Eye (tissue), 1 donor: ENCODE measurements around the gene TBC1D5.

ENCODE experiments used
- DNase-seq: peaks from one replicate; pipeline ENCODE4 v3.0.0-alpha.2; 2015

TBC1D5 gene

DNA sequence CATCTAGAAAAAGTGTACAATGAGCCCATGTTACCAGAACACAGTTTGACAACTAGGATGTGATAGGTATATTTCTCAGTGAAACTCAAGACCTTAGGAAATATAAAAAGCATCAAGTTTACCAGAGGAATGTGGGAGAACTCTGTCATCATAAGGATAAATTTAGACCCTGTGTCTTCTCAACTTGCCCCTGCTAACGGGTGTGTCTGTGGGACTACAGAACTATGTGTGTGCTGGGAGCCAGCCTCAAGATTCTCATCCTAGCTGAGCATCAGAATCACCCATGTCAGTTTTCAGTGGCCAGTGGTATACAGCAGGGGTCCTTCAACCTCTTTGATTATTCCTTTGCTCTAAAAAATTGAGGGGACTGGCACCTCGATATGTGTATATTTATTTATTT lies 464.4 kb downstream of the TBC1D5 start:
- DNase-seq: no peak

DNA sequence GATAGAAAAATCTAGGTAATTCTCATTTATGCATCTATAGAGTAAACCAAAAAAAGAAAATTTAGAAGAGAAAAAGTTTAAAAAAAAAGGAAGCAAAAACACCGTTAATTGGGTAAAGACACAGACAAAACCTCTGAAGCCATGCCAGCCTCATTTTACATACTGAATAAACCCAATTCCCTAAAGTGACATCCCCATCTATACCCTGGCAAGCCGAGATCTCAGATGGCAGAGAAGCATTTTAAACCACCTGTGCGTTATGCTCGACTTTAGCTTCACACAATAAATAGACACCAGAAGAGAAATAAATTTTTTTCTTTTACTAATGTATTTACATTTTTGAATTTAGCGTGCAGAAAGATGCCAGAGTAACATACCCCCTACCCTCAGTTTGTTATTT lies 475.6 kb downstream of the TBC1D5 start:
- no peak for DNase-seq

DNA sequence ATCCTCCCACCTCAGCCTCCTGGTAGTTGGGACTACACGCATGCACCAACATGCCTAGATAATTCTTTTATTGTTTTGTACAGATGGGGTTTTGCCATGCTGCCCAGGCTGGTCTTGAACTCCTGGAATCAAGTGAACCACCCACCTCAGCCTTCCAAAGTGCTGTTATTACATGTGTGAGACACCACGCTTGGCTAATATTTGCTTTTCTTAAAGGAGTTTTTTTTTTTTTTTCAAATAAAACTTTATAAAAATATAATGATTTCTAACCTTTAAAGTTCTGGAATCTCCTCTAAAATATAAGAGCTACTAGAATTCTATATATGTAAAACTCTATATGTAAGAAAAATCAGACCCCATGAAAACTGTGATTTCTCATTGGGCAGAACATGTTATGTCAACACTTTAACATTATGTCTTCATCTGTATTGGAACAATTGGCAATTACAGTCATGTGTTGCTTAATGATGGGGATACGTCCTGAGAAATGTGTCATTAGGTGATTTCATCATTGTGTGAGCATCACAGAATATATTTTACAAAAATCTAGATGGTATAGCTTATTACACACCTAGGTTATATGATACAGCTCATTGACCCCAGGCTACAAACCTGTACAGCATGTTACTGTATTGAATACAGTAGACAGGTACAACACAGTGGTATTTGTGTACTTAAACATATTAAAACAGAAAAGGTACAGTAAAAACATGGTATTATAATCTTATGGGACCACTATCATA lies 480.6 kb downstream of the TBC1D5 start:
- no peak for DNase-seq

DNA sequence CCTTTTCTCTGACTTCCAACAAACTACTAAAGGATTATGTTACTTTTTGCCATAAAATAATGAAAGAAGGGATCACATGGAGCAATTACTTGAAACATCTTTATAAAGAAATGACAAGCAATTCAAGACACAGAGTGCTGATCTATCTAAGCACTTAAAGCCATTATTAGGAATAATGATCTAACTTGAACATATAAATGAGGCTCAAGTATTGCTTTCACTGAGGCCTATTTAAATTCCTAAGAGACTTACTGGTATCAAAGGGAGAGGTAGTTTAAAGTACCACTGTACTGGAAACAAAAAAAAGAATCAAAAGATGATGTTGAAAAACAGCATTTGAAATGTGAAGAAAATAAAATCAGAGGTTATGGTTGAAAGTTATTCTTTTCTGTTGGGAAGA lies 482.2 kb downstream of the TBC1D5 start:
- DNase-seq: no peak

DNA sequence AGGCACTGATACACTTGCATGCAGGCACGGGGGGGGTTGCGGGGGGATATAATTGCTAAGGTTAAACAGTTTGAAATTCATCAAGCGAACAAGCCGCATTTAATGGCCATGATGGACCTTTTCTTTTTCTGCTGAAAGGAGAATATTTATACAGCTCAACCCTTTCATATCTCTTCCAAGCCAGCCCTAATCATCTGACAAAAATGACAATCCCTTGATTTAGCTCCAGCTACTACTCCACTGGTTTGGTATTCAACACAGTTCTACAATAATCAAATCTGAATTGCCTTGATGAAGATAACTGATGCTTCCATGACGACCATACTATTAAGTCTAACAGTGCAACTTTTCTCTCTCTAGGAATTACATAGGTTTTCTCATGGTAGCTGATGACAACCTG lies 482.7 kb downstream of the TBC1D5 start:
- no peak for DNase-seq

DNA sequence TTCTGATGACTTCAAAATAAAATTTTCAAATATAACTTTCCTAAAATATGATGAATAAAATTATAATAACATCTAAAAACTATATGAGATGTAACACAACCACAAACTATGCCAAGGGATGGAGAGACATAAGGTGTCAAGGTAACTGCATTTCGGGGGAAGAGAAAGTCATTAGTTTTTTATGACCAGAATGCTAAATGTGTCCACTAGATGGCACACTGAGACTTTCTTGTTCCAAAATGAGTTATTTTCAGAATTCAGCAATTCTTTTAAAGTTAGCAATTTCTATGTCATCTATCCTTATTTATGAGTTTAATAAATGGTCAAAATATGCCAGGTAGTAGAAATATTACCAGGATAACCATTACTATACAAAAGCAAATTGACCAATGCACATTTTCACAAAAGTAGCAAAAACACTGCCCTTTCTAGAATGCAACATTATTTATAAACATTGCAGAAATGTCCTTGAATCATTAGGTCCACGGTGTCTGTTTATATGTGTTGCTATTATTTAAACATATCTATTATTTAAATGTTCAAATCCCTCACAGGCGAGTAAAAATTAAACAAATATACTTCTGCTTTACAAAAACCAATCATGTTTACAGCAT lies 483.5 kb downstream of the TBC1D5 start:
- peak; percentile 73 for DNase-seq

DNA sequence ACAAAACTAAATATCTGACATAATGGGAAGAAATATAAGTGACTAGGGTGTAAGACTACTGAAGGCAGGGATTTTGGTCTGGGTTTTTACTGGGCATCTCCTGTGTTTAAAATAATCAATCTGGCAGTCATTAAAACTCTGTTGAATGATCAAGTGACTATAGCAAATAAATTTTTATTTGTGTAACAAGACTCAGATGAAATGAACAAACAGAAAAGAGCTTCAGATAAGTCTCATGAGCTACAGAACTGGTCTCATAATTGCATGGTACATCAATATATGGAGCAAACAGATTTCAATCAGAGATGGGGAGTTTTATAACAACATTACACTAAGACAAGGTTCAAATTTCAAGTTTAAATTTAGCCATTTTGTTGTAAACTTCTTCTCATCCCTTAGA lies 485.2 kb downstream of the TBC1D5 start:
- no peak for DNase-seq

DNA sequence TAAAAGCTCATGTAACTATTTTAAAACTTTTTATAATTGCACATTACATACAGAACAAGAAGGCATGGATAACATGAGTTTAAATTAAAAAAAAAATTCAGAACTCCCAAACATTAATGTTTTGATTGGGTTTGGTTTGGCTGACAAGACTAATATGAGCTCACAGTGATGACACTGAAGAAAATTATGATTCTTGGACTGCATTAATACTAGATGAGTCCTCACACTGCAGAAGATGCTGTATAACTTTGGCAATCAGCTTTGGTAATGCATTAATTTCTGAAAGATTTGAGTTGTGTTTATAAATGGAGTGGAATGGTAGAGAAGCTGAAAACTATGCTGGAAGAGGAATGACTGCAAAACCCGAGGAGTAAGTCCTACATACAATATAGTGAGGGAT lies 498.8 kb downstream of the TBC1D5 start:
- DNase-seq: no peak

DNA sequence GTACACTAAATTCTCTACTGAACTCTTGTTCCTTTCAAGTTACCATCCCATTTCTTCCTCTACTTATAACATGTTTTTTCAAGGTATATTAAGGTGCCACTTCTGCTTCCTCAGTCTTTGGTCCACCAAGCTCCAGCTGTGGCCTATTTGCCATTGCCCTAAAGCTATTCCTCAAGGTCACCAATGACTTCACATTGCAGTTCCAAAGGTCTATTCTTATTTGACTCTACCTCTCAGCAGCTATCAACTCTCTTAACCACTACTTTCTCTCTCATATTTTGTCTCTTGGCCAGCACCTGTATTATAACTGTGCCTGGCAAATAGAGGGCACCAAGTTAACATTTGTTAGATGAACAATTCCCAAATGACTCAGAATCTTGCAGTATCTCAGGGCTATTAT lies 503.0 kb downstream of the TBC1D5 start:
- no peak for DNase-seq

DNA sequence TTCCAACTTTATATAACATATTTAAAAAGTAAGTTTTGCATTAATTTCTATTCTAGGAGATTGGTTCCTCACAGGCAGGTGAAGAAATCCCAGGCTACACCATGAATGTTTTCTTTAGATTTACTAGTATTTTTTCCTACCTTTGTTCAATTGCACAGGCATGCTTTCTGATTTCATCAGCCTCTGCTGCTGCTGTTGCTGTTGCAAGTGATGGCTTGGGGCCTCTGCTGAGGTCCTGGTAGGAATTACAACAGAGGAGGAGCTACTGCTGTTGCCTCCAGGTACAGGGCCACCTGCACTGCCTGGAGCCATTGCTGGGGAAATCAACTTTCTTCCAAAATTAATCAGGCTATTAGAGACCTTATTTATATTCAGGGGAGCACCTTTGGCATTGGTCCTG lies 504.4 kb downstream of the TBC1D5 start:
- no peak for DNase-seq

DNA sequence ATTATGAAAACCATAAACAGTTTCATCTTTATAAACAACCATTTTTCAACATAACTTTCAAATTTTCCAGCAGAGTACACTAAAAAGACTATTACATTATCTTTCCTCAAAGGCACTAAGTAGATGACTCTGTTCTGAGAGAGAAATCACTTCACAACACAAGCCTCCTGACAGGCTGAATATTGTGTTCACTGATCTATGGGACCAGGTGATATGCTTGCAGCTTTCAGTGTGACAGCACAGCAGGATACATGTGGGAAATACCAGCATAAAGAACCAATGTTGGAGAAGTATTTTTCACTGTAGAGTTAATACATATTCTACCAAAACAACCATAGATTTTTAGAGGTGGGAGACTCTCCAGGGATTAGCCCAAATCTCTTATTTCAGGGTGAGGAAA lies 507.1 kb downstream of the TBC1D5 start:
- DNase-seq: peak; percentile 14

DNA sequence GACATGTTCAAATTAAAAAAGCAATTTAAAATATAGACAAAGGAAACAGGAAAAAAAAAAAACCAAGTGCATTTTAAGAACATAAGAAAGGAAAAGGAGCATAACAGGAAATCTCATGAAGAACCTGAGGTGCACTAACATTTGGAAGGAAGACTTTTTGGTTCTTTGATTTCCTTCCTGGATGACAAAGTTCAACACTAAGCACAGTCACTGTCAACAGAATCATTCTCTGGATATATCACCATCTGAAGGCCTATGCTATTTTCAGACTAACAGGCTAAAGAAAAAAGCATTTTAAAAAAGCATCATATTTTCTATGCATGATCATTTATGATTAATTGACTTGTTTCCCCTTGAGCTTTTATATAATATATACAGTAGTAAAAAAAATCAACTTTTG lies 508.0 kb downstream of the TBC1D5 start:
- no peak for DNase-seq

DNA sequence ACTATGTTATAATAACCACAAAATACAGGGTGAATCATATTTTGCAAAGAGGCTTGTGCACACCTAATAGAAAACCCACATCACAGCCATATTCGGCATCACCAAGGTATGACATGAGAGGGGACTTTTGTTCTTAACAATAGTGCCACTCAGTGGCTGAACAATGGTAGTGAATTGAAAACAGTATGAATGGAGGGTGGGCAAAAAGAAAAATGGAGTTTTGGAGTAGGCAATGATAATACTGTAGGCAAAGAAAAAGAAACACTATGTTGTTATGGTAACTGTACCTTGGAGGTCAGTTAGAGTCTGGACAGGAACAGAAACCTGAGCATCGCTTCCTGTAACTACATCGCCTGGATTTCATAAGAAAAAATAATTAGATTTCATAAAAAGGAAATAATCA lies 509.0 kb downstream of the TBC1D5 start:
- peak; percentile 80 for DNase-seq

DNA sequence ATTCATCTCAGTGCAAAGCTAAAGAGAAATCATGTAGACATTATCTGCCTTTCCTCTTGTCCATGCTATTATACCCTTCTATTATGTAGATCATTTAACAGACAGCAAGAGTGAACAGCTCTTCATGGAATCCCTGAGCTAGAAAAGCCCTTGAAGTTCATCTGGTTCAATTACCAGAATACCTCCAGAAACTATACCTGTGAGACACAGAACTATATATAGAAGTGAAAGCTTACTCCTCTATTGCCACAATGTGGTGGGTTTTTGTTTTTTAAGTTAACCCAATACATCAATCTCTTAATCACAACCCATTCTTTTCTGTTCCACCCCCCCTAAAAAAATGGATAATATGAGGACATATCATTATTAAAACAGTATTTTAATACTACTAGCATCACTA lies 510.0 kb downstream of the TBC1D5 start:
- DNase-seq: no peak

DNA sequence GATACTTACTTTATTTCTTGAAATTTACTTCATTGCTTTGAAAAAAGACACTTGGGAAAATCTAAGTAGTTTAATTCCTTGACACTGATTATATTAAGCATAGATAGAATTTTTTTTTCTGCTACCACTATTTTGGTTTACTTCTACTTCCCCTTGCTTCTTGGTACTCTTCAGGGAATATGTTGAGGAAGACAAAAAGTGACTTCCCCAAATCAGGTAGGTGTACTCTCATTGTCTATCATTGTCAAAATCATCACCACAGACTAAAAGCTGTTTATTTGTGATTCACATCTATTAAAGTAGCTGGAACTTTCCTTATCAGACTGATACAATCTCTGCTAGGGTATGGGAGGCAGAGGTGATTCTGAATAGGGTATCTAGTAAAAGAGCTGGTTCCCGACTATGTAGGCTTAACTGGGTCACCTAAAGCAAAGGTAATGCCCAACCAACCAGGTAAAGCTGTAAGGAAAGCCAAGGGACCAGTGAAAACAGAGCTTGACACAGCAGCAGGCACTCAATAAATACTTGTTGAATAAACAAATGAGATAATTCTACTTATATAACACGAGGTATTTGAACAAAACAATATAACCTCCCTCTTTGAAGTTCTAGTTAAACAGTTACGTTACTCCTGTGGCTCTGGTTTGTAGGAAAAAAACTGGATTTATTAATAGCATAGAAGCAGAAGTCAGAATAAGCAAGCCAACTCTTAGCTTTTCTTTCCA lies 510.7 kb downstream of the TBC1D5 start:
- no peak for DNase-seq

DNA sequence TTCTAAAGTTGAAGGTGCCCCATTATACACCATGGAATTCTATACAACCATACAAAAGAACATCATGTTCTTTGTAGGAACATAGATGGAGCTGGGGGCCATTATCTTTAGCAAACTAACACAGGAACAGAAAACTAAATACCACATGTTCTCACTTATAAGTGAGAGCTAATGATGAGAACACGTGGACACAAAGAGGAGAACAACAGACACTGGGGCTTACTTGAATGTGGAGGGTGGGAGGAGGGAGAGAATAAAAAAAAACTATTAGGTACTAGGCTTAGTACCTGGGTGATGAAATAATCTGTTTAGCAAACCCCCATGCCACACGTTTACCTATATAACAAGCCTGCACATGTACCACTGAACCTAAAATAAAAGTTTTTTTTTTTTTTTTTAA lies 515.0 kb downstream of the TBC1D5 start:
- no peak for DNase-seq

DNA sequence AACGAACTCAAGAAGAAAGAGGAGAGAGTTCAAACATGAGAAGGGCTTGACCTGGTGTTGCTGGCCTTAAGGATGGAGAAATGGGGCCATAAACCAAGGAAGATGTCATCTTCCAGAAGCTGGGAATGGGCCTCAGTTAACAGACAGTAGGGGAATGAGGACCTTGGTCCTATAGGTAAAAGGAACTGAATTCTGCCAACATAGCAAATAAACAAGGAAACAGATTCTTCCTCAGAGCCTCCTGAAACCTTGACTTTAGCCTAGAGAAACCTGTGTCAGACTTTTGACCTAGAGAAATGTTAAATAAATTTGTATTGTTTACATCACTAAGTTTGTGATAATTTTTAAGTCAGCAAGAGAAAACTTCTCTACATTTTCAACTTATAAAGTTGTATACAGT lies 520.9 kb downstream of the TBC1D5 start:
- DNase-seq: no peak

DNA sequence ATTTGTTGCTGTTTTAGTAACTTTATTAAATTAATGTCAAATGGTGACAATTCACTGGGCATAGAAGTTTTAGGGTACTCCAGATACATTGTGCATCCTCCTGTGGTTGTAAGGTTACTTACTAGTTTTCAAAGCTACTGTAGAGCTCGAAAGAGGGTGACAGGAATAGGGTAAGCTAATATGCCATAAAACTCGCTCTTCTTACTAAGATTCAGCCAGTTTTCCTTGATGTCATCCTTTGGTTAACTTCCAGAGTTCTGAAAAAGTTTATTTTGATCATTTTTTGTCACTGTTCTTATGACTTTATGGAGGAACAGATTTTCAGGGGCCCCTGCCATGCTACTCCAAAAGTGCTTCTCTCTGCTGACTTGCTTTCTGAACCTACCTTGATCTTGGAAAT lies 522.8 kb downstream of the TBC1D5 start:
- no peak for DNase-seq

DNA sequence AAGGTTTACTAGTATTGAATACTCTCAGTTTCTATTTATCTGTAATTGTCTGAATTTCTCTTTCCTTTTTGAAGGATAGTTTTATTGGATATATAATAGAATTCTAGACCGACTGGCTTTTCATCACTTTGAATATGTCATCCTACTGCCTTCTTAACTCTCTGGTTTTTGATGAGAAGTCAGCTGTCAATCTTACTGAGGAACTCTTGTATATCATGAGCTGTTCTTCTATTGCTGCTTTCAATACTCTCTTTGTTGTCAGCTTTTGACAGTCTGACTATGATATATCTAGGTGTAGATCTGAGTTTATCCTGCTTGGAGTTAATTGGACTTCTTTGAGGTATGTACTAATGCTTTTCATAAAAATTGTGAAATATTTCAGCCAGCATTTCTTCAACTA lies 523.8 kb downstream of the TBC1D5 start:
- DNase-seq: no peak

DNA sequence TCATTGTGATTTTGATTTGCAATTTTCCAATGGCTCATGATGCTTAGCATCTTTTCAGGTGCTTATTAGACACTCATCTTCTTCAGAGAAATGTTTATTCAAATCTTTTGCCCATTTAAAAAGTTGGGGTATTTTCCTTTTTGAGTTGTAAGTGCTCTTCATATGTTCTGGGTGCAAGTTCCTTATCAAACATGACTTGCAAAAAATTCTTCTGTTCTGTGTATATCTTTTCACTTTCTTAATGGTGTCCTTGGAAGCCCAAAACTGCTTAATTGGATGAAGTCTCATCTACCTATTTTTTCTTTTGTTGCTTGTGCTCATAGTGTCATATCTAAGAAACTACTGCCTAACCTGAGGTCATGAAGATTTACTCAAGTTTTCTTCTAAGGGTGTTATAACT lies 524.8 kb downstream of the TBC1D5 start:
- no peak for DNase-seq

DNA sequence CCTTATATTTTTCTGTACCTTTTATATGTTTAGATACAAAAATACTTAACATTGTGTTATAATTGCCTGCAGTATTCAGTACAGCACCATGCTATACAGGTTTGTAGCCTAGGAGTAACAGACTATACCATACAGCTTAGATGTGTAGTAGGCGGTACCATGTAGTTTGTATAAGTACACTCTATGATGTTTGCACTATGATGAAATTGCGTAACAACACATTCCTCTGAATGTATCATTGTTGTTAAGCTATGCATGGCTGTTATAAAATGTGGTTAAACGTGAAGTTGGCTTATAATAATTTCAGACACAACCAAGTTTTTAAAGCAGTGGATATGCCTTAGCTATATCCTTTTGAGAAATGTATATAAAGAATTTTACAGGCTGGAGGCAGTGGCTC lies 529.3 kb downstream of the TBC1D5 start:
- DNase-seq: no peak

DNA sequence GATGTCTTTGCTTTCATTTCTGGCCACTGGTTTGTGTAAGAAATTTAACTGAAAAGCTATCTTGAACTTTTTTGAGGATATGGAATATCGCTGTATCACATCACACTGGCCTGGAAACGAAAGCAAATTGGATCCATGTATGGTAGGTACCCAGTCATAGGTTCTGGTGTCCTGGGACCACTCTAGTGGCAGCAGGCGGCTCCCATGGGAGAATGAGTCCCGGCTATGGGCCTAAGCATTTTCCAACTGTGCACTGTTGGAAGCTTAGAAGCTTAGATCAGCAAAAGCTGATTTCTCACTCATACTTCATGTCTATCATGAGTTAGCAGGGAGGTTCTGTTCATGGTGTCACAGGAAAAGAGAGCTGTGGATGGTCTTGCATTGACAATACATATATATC lies 534.5 kb downstream of the TBC1D5 start:
- DNase-seq: no peak

DNA sequence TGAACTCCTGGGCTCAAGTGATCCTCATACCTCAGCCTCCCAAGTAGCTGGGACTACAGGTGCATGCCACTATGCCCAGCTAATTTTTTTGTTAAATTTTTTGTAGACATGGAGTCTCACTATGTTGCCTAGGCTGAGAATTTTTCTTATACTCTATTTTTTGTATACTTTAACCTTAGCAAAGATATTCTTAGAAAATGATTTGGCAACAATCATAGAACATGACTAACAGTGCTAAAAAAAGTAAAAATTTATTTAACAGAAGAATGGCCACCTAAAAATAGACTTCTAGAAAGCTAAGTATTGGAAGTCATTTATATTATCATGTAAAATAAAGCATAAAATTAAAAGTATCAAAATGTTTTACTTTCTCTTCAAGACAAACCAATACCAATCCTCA lies 535.4 kb downstream of the TBC1D5 start:
- DNase-seq: no peak

DNA sequence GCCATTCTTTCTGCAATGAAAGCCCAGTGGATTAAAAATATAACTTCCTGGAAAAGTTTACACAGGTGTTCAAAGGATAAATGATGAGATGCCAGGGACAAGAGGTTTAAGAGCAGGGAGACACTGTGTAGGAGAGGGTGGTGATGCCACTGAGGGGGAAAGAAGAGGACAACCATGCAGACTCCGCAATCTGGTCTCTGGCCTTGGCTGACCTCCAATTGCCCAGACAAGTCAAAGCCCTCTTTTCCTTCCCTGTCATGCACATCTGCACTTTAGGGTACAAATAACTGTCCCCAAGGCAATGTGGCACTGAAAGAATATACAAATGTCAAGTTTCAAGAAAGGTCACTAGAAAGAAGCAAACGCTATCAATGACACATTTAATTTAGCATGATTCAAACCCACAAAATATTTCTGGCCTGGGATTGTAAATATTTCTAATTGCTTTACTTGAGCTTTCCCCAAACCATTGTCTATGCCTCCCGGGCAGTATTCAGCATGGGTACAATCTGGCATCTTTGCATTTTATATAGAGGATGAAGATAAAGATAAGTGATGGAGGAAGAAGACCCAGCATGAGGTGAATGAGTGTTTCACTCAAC lies 538.3 kb downstream of the TBC1D5 start:
- no peak for DNase-seq
